HepG2 (cell line): ENCODE measurements around the gene BHLHE23. TPM values are rescaled to one million over a fixed set of nuclear protein-coding genes. Genes with fewer than 3 reads are reported as not detected.
A peak's percentile ranks its signal among the peaks of the same experiment; 100 is the strongest.

Source experiments
- ATF7-NPFF ChIP-seq: sonication (generic); formaldehyde crosslinking; IDR thresholded peaks from 2 replicates; pipeline ENCODE4 v1.8.1; 2023; ENCODE audit warnings: mild to moderate bottlenecking, low read depth, missing genetic modification reagents, moderate library complexity
- CCDC6 ChIP-seq: sonication (generic); formaldehyde crosslinking; IDR thresholded peaks from 2 replicates; pipeline ENCODE4 v1.8.1; 2022; ENCODE audit warnings: mild to moderate bottlenecking, missing genetic modification reagents, moderate library complexity
- FOXM1 ChIP-seq: sonication (generic); formaldehyde crosslinking; IDR thresholded peaks from 2 replicates; pipeline ENCODE4 v1.5.0; 2020; ENCODE audit warnings: missing genetic modification reagents
- GABPB1 ChIP-seq: IDR thresholded peaks from 2 replicates; pipeline ENCODE4 v1.6.1; 2016; ENCODE audit warnings: mild to moderate bottlenecking, missing genetic modification reagents, moderate library complexity, missing compliant biosample characterization
- HNF4G ChIP-seq, 2 experiments: sonication (generic) in 1 of 2; formaldehyde crosslinking in 1 of 2; IDR thresholded peaks; 2 replicates each; pipeline versions ENCODE4 v1.4.0 to v1.6.1; 2011 to 2020; ENCODE audit warnings: borderline replicate concordance in 2 of 2, low read depth in 2 of 2, mild to moderate bottlenecking in 2 of 2, low read length in 1 of 2, missing genetic modification reagents in 1 of 2, moderate library complexity in 1 of 2
- KMT2A ChIP-seq: sonication (generic); formaldehyde crosslinking; IDR thresholded peaks from 2 replicates; pipeline ENCODE4 v1.4.0; 2020; ENCODE audit warnings: missing genetic modification reagents
- MED13 ChIP-seq: sonication (generic); formaldehyde crosslinking; IDR thresholded peaks from 2 replicates; pipeline ENCODE4 v1.5.0; 2020; ENCODE audit warnings: missing genetic modification reagents
- MIER2 ChIP-seq: IDR thresholded peaks from 2 replicates; pipeline ENCODE4 v1.6.1; 2016; ENCODE audit warnings: missing biosample characterization, missing genetic modification reagents
- NCOA5 ChIP-seq: sonication (generic); formaldehyde crosslinking; IDR thresholded peaks from 2 replicates; pipeline ENCODE4 v1.4.0; 2020; ENCODE audit warnings: missing genetic modification reagents
- POLR2G ChIP-seq: fragments of 200-400 bp; formaldehyde crosslinking; IDR thresholded peaks from 2 replicates; pipeline ENCODE4 v1.6.1; 2018; ENCODE audit warnings: mild to moderate bottlenecking, low read depth, low read length, moderate library complexity
- RFXAP ChIP-seq: sonication (generic); formaldehyde crosslinking; IDR thresholded peaks from 2 replicates; pipeline ENCODE4 v1.4.0; 2020; ENCODE audit warnings: missing genetic modification reagents, borderline replicate concordance
- STAG1 ChIP-seq: sonication (generic); formaldehyde crosslinking; IDR thresholded peaks from 2 replicates; pipeline ENCODE4 v1.4.0; 2020; ENCODE audit warnings: missing genetic modification reagents
- ZNF253 ChIP-seq: sonication (generic); formaldehyde crosslinking; IDR thresholded peaks from 2 replicates; pipeline ENCODE4 v1.8.0; 2022; ENCODE audit warnings: mild to moderate bottlenecking, missing genetic modification reagents, borderline replicate concordance
- ZNF629 ChIP-seq: sonication (generic); formaldehyde crosslinking; conservative IDR thresholded peaks from 2 replicates; pipeline ENCODE4 v1.5.0; 2020; ENCODE audit warnings: missing genetic modification reagents
- ZNF850 ChIP-seq: sonication (generic); formaldehyde crosslinking; conservative IDR thresholded peaks from 2 replicates; pipeline ENCODE4 v1.9.0; 2021; ENCODE audit warnings: mild to moderate bottlenecking, missing genetic modification reagents
- polyA plus RNA-seq, 8 experiments: library from polyadenylated mRNA; depleted of rRNA in 3 of 8; stranded (reverse) in 7 of 8; unstranded in 1 of 8; fragments of >200 nt; fragmentation: Illumina TruSeq in 4 of 8; extraction: Trizol in 4 of 8; gene quantifications; 2 replicates each; pipeline versions ENCODE4 v1.2.1 to v1.2.3, GENCODE V29; 2011 to 2016; ENCODE audit warnings: low read depth in 4 of 8, missing spikeins in 1 of 8, mixed read lengths in 1 of 8; ENCODE audit not compliant: insufficient read depth in 1 of 8
- total RNA-seq, 5 experiments: library from RNA; depleted of rRNA; stranded (reverse); fragments of >200 nt; fragmentation: Illumina TruSeq; extraction: Trizol; gene quantifications; 2 replicates each; pipeline ENCODE4 v1.2.3, GENCODE V29; 2016; ENCODE audit warnings: low read depth in 1 of 5
- TF ChIP-seq, protein P1 (sequence below): sonication (generic); formaldehyde crosslinking; IDR thresholded peaks from 2 replicates; pipeline ENCODE4 v1.4.0; 2020; ENCODE audit warnings: missing genetic modification reagents
- TF ChIP-seq, protein P2 (sequence below): sonication (generic); formaldehyde crosslinking; IDR thresholded peaks from 2 replicates; pipeline ENCODE4 v1.5.0; 2020; ENCODE audit warnings: mild to moderate bottlenecking, missing genetic modification reagents
- TF ChIP-seq, protein P3 (sequence below): sonication (generic); formaldehyde crosslinking; IDR thresholded peaks from 2 replicates; pipeline ENCODE4 v1.9.0; 2022; ENCODE audit warnings: missing genetic modification reagents, mild to moderate bottlenecking, borderline replicate concordance
- TF ChIP-seq, protein P4 (sequence below): sonication (generic); formaldehyde crosslinking; IDR thresholded peaks from 2 replicates; pipeline ENCODE4 v1.5.1; 2020; ENCODE audit warnings: mild to moderate bottlenecking, missing genetic modification reagents, moderate library complexity

The BHLHE23 gene
- total and polyA plus RNA-seq, 2 of the 13 experiments (the other 11 are each of a cell fraction or from before 2014, with no cell fraction given), result not detected

DNA sequence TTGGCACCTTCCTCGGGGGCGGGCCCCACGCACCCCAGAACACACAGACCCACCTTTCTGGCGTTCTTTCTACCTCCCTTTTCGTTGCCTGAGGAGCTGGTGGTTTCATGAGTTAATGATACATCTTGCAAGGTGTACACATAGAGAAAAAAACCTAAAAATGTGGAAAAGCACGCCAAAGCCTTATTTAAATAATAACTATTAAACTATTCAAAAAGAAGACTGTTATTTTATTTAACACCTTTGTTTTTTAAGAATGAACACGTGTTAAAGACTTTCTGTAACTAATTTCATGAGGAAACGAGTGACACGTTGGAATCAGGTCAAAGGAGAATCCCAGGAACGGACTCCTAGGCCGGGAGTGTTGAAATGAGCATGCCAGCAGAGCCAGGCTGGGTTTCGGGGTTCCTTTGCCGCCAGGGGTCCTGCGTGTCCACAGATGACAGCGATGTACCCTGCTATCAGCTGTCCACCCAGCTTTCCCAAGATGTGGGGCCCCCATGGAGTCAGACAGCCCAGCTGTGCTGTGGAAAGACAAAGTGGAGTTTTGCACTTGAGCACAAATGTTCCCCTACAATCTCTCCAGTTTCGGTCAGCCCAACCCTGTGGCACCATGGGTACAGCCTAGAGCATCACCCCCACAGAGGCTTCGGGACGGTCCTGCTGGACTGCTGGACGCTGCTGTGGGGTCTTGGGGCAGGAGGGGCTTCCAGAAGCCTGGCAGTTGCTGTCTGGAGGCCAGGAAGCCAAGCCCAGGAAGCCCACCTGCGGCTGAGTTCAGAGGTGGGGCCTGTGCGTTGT is 38.2 kb downstream of the BHLHE23 start (continued):
- TF ChIP-seq, protein P1, sequence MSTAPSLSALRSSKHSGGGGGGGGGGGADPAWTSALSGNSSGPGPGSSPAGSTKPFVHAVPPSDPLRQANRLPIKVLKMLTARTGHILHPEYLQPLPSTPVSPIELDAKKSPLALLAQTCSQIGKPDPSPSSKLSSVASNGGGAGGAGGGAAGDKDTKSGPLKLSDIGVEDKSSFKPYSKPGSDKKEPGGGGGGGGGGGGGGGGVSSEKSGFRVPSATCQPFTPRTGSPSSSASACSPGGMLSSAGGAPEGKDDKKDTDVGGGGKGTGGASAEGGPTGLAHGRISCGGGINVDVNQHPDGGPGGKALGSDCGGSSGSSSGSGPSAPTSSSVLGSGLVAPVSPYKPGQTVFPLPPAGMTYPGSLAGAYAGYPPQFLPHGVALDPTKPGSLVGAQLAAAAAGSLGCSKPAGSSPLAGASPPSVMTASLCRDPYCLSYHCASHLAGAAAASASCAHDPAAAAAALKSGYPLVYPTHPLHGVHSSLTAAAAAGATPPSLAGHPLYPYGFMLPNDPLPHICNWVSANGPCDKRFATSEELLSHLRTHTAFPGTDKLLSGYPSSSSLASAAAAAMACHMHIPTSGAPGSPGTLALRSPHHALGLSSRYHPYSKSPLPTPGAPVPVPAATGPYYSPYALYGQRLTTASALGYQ (CRISPR knock-in tag), result 0 out of 2 replicates have a peak, but pooled peaks have one; percentile 25
- TF ChIP-seq, protein P2, sequence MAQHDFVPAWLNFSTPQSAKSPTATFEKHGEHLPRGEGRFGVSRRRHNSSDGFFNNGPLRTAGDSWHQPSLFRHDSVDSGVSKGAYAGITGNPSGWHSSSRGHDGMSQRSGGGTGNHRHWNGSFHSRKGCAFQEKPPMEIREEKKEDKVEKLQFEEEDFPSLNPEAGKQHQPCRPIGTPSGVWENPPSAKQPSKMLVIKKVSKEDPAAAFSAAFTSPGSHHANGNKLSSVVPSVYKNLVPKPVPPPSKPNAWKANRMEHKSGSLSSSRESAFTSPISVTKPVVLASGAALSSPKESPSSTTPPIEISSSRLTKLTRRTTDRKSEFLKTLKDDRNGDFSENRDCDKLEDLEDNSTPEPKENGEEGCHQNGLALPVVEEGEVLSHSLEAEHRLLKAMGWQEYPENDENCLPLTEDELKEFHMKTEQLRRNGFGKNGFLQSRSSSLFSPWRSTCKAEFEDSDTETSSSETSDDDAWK (CRISPR knock-in tag), result no peak
- TF ChIP-seq CCDC6 (CRISPR knock-in tag) (peak; percentile 73; the same call in 1 of the 2 replicates), ZNF629 (CRISPR knock-in tag) (peak; percentile 26; the same call in 1 of the 2 replicates), GABPB1 (peak; percentile 33; the same call in 1 of the 2 replicates), POLR2G (peak; percentile 93), MED13 (CRISPR knock-in tag) (peak; percentile 14; the same call in 1 of the 2 replicates), RFXAP (CRISPR knock-in tag) (peak; percentile 71), ZNF850 (CRISPR knock-in tag) (no peak), MIER2 (CRISPR knock-in tag) (0 out of 2 replicates have a peak, but pooled peaks have one; percentile 22), FOXM1 (CRISPR knock-in tag) (peak; percentile 57; the same call in 1 of the 2 replicates), NCOA5 (peak; percentile 98), KMT2A (CRISPR knock-in tag) (peak; percentile 54; the same call in 1 of the 2 replicates), ATF7-NPFF (CRISPR knock-in tag) (peak; percentile 52; the same call in 1 of the 2 replicates), STAG1 (CRISPR knock-in tag) (peak; percentile 2; the same call in 1 of the 2 replicates), HNF4G (IDR thresholded peaks at IDR 0.05; ENCODE audit: borderline replicate concordance, low read depth, low read length) (no peak), HNF4G (CRISPR knock-in tag; IDR thresholded peaks at IDR 0.05; ENCODE audit: borderline replicate concordance, low read depth) (0 out of 2 replicates have a peak, but pooled peaks have one; percentile 34), ZNF253 (CRISPR knock-in tag) (0 out of 2 replicates have a peak, but pooled peaks have one; percentile 6)
- TF ChIP-seq, protein P3, sequence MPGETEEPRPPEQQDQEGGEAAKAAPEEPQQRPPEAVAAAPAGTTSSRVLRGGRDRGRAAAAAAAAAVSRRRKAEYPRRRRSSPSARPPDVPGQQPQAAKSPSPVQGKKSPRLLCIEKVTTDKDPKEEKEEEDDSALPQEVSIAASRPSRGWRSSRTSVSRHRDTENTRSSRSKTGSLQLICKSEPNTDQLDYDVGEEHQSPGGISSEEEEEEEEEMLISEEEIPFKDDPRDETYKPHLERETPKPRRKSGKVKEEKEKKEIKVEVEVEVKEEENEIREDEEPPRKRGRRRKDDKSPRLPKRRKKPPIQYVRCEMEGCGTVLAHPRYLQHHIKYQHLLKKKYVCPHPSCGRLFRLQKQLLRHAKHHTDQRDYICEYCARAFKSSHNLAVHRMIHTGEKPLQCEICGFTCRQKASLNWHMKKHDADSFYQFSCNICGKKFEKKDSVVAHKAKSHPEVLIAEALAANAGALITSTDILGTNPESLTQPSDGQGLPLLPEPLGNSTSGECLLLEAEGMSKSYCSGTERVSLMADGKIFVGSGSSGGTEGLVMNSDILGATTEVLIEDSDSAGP (CRISPR knock-in tag), result peak; percentile 37; the same call in 1 of the 2 replicates
- TF ChIP-seq, protein P4, sequence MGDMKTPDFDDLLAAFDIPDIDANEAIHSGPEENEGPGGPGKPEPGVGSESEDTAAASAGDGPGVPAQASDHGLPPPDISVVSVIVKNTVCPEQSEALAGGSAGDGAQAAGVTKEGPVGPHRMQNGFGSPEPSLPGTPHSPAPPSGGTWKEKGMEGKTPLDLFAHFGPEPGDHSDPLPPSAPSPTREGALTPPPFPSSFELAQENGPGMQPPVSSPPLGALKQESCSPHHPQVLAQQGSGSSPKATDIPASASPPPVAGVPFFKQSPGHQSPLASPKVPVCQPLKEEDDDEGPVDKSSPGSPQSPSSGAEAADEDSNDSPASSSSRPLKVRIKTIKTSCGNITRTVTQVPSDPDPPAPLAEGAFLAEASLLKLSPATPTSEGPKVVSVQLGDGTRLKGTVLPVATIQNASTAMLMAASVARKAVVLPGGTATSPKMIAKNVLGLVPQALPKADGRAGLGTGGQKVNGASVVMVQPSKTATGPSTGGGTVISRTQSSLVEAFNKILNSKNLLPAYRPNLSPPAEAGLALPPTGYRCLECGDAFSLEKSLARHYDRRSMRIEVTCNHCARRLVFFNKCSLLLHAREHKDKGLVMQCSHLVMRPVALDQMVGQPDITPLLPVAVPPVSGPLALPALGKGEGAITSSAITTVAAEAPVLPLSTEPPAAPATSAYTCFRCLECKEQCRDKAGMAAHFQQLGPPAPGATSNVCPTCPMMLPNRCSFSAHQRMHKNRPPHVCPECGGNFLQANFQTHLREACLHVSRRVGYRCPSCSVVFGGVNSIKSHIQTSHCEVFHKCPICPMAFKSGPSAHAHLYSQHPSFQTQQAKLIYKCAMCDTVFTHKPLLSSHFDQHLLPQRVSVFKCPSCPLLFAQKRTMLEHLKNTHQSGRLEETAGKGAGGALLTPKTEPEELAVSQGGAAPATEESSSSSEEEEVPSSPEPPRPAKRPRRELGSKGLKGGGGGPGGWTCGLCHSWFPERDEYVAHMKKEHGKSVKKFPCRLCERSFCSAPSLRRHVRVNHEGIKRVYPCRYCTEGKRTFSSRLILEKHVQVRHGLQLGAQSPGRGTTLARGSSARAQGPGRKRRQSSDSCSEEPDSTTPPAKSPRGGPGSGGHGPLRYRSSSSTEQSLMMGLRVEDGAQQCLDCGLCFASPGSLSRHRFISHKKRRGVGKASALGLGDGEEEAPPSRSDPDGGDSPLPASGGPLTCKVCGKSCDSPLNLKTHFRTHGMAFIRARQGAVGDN, result peak; percentile 56
